ENCODE results near the gene TIMM22. TPM values are rescaled to one million over a fixed set of nuclear protein-coding genes. Genes with fewer than 3 reads are reported as not detected.
A peak's percentile ranks its signal among the peaks of the same experiment; 100 is the strongest.

The TIMM22 gene
- total and polyA plus RNA-seq, 2 donors from 2014 or later: 14.6 to 17.3 TPM

DNA sequence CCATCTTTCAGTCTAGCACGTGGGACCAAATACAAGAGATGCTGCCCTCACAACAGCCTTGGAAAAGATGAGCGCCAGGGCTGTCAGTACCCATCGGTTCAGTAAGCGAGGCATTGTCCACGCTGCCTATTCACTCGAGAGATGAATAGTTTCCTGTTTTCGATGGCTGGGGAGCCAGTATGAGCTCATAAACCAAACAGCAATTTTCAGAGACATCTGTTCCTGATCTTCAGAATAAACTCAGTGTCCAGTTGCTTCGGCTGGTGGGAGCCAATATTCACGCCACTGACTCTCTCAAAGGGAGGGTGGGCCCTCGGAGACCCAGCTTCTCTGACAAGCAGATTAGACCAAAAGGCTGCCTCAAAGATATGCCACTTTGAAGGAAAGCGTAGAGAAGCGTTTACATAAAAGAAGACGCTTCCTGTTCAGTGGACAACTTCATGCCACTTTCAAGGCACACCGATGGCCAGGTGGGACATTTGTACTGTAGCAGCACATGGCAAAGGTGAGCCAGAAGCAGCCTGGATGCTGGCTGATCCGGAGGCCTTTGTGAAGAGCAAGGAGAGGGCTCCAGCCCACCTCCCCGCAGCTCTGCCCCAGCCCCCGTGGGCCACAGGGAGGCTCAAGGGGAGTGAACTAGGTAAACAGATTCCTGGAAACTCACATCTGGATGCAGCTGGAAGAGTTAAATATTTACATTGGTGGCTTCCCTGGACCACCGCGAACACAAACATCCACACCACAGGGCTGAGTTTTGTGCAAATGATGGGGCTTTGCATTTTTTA, 6.0 kb downstream of the TIMM22 start:
- H3K4me3 ChIP-seq (ENCODE audit: low read length in 3 of 3): no peak overlapping the region
- H3K27ac ChIP-seq (ENCODE audit: low read depth in 2 of 2, low read length in 2 of 2): peak overlapping the region; percentile 47 to 66
- peaks cover 6 to 39% (median 12%) of the 10 kb centered on the region in 3 donors for H3K36me3 ChIP-seq (ENCODE audit: control insufficient read depth in 2 of 3, insufficient read depth in 3 of 3, low read length in 3 of 3)
- H3K4me1 ChIP-seq (ENCODE audit: control insufficient read depth in 2 of 3, insufficient read depth in 2 of 3, low read depth in 1 of 3, low read length in 3 of 3): peaks cover 0 to 40% (median 34%) of the 10 kb centered on the region in 3 donors
- TF ChIP-seq, protein P1, sequence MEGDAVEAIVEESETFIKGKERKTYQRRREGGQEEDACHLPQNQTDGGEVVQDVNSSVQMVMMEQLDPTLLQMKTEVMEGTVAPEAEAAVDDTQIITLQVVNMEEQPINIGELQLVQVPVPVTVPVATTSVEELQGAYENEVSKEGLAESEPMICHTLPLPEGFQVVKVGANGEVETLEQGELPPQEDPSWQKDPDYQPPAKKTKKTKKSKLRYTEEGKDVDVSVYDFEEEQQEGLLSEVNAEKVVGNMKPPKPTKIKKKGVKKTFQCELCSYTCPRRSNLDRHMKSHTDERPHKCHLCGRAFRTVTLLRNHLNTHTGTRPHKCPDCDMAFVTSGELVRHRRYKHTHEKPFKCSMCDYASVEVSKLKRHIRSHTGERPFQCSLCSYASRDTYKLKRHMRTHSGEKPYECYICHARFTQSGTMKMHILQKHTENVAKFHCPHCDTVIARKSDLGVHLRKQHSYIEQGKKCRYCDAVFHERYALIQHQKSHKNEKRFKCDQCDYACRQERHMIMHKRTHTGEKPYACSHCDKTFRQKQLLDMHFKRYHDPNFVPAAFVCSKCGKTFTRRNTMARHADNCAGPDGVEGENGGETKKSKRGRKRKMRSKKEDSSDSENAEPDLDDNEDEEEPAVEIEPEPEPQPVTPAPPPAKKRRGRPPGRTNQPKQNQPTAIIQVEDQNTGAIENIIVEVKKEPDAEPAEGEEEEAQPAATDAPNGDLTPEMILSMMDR (IDR thresholded peaks at IDR 0.05; ENCODE audit: borderline replicate concordance, extremely low read depth, insufficient read depth): no peak
- DNase-seq (peak in 1 of 5 donors; percentile 31), FAIRE-seq (no peak)
- no peaks in the 10 kb centered on the region for H3K27me3 ChIP-seq (ENCODE audit: control insufficient read depth, insufficient read depth, low read length)
- no peak overlapping the region for H3K9ac ChIP-seq (ENCODE audit: low read length in 3 of 3)
- H3K9me3 ChIP-seq (ENCODE audit: control insufficient read depth in 2 of 3, insufficient read depth in 1 of 3, low read length in 3 of 3): no peaks in the 10 kb centered on the region
- intact Hi-C loops (cut with DNase I): no loop called here

DNA sequence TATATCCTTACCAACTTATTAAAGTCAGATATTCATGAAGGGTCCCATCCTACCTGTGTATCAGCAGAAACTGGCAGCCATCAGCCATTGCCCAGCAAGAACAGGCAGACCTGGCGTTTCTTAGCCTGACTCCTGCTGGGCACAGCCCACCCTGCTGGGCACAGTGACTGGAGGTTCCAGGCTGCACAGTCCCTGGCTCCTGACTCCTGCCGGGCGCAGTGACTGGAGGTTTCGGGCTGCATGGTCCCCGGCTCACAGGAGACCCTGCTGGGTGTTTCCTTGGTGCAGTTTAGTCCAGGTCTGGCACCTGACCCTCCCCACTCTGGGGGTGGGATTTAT, 6.7 kb downstream of the TIMM22 start:
- H3K9me3 ChIP-seq (ENCODE audit: control insufficient read depth in 2 of 3, insufficient read depth in 1 of 3, low read length in 3 of 3): no peaks in the 10 kb centered on the region
- FAIRE-seq (no peak), DNase-seq (no peak)
- peaks cover 6 to 41% (median 15%) of the 10 kb centered on the region in 3 donors for H3K36me3 ChIP-seq (ENCODE audit: control insufficient read depth in 2 of 3, insufficient read depth in 3 of 3, low read length in 3 of 3)
- no peaks in the 10 kb centered on the region for H3K27me3 ChIP-seq (ENCODE audit: control insufficient read depth, insufficient read depth, low read length)
- no peak overlapping the region for H3K4me3 ChIP-seq (ENCODE audit: low read length in 3 of 3)
- peaks cover 0 to 34% (median 31%) of the 10 kb centered on the region in 3 donors for H3K4me1 ChIP-seq (ENCODE audit: control insufficient read depth in 2 of 3, insufficient read depth in 2 of 3, low read depth in 1 of 3, low read length in 3 of 3)
- no peak overlapping the region for H3K9ac ChIP-seq (ENCODE audit: low read length in 3 of 3)
- H3K27ac ChIP-seq (ENCODE audit: low read depth in 2 of 2, low read length in 2 of 2): no peak overlapping the region
- intact Hi-C loops (cut with DNase I): no loop called here
- TF ChIP-seq, protein P1 (IDR thresholded peaks at IDR 0.05; ENCODE audit: borderline replicate concordance, extremely low read depth, insufficient read depth): no peak

DNA sequence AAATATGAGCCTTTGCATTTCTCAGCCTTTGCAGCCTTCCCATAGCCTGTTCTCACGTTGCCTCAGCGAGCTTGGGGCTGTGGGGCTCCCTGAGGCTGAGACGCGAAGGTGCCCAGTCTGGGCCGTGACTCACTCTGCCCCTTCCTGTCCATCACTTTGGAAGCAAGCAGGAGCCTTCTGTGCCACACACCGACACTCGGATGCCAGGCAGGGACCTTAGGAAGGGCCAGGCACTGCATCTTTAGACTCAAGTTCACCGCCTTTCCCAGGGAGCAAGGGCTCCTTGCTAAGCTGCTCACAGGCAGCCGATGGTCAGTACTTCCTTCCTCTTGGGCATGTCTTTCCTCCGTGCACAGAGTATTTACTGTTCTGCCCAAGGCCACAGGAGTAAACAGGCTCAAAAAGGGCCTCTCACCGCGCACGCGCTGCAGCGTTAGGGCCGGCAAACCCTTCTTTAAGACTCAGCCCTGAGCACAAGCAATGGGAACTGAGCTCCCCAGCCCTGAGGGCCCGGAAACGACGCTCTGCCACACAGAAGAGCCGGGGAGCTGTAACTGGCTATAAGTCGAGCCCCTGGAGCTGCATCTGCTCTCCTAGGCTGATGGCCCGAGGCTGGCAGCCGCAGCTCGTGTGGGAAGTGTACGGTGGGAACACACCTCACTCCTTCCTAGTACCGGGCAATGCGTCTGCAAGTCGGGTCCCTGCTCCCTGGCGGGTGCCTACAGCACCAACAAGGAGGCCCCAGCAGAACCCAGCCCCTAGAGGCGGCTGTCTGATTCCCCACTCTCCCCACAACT, 7.2 kb downstream of the TIMM22 start:
- intact Hi-C loops (cut with DNase I): no loop called here
- H3K36me3 ChIP-seq (ENCODE audit: control insufficient read depth in 2 of 3, insufficient read depth in 3 of 3, low read length in 3 of 3): peaks cover 6 to 41% (median 18%) of the 10 kb centered on the region in 3 donors
- FAIRE-seq: no peak

More for the DNA sequence above, 7.2 kb downstream of the TIMM22 start:
- DNase-seq: peak in 1 of 5 donors; percentile 77
- no peaks in the 10 kb centered on the region for H3K9me3 ChIP-seq (ENCODE audit: control insufficient read depth in 2 of 3, insufficient read depth in 1 of 3, low read length in 3 of 3)
- TF ChIP-seq, protein P1 (IDR thresholded peaks at IDR 0.05; ENCODE audit: borderline replicate concordance, extremely low read depth, insufficient read depth): no peak
- H3K27ac ChIP-seq (ENCODE audit: low read depth in 2 of 2, low read length in 2 of 2): no peak overlapping the region
- H3K9ac ChIP-seq (ENCODE audit: low read length in 3 of 3): no peak overlapping the region
- H3K4me1 ChIP-seq (ENCODE audit: control insufficient read depth in 2 of 3, insufficient read depth in 2 of 3, low read depth in 1 of 3, low read length in 3 of 3): peaks cover 0 to 33% (median 31%) of the 10 kb centered on the region in 3 donors
- H3K4me3 ChIP-seq (ENCODE audit: low read length in 3 of 3): no peak overlapping the region
- no peaks in the 10 kb centered on the region for H3K27me3 ChIP-seq (ENCODE audit: control insufficient read depth, insufficient read depth, low read length)

Data from kidney (tissue), 14 donors.